K562 (cell line): ENCODE data around the gene PARD3B. TPM values are rescaled to one million over a fixed set of nuclear protein-coding genes. Genes with fewer than 3 reads are reported as not detected.

Experiments used
- ATAC-seq: fragments of 200-7000 bp; cut with Tn5 transposase; 3 replicates; pipeline ENCODE4 v1.9.1; 2020; ENCODE audit warnings: moderate library complexity
- BruUV-seq: library from RNA; stranded (reverse); fragments of 400-500 nt; replicated peaks from 2 replicates; lab custom pipeline; 2021; lab: Mats Ljungman, UMichigan
- CTCF ChIA-PET: fragments of 300-600 bp; formaldehyde crosslinking; extraction: SDS; loops from one replicate; lab custom pipeline; 2021; ENCODE audit warnings: low intra/inter-chr PET ratio; lab: Yijun Ruan, JAX
- POLR2A ChIA-PET: fragments of 300-600, 350-650 bp; sonication (Branson Sonifier 250); formaldehyde crosslinking; extraction: SDS; loops from one replicate; lab custom pipeline; 2021; ENCODE audit warnings: antibody characterized with exemption, inconsistent platforms; lab: Yijun Ruan, JAX
- DNase-seq, 4 experiments: peaks; one replicate each; pipeline versions ENCODE4 v3.0.0 to v3.0.0-alpha.2; 2011 to 2018; ENCODE audit warnings: low spot score in 3 of 4, mixed read lengths in 3 of 4; ENCODE audit errors: extremely low read depth in 1 of 4
- FAIRE-seq: peaks from 2 replicates; lab custom pipeline; 2011; peaks lifted over from hg19 to GRCh38; lab: Jason Lieb, UNC
- H2AFZ ChIP-seq: 2 replicates; pipeline ENCODE4 v1.6.0; 2011; ENCODE audit warnings: low read depth, low read length, control low read depth, inconsistent platforms
- H3K27ac ChIP-seq: fragments of 200-600 bp; 3 replicates; pipeline ENCODE4 v1.8.0; 2011; ENCODE audit warnings: low read depth, mild to moderate bottlenecking, control low read depth, inconsistent platforms, low read length, moderate library complexity, mixed read lengths; ENCODE audit errors: extremely low read depth
- H3K27me3 ChIP-seq, 2 experiments: fragments of 300-600 bp in 1 of 2; 2 replicates in 1 of 2; 3 replicates in 1 of 2; pipeline versions ENCODE4 v1.6.0 to v1.8.0; 2011; ENCODE audit warnings: inconsistent platforms in 2 of 2, low read length in 2 of 2, mild to moderate bottlenecking in 1 of 2, mixed read lengths in 1 of 2, moderate library complexity in 1 of 2; ENCODE audit not compliant: control insufficient read depth in 2 of 2, insufficient read depth in 2 of 2
- H3K36me3 ChIP-seq: fragments of 300-600 bp; 3 replicates; pipeline ENCODE4 v1.8.0; 2011; ENCODE audit warnings: mild to moderate bottlenecking, low read length, inconsistent platforms; ENCODE audit not compliant: control insufficient read depth, insufficient read depth
- H3K4me1 ChIP-seq, 2 experiments: fragments of 200-600 bp in 1 of 2; replicated peaks in 1 of 2; 2 replicates in 1 of 2; 3 replicates in 1 of 2; pipeline versions ENCODE4 v1.5.1 to v1.8.0; 2011; ENCODE audit warnings: inconsistent platforms in 2 of 2, low read length in 2 of 2, mild to moderate bottlenecking in 1 of 2, mixed read lengths in 1 of 2, moderate library complexity in 1 of 2; ENCODE audit not compliant: control insufficient read depth in 2 of 2, insufficient read depth in 2 of 2
- H3K4me2 ChIP-seq: 2 replicates; pipeline ENCODE4 v1.6.1; 2011; ENCODE audit warnings: low read length, control low read depth, inconsistent platforms, mixed read lengths; ENCODE audit not compliant: insufficient read depth
- H3K4me3 ChIP-seq: fragments of 200-600 bp; sonication (generic), shearing (Covaris generic); 2 replicates; pipeline ENCODE4 v1.5.1; 2016; ENCODE audit warnings: control low read depth, inconsistent platforms
- H3K79me2 ChIP-seq: fragments of 200-600 bp; 3 replicates; pipeline ENCODE4 v1.8.0; 2011; ENCODE audit warnings: low read length, inconsistent platforms; ENCODE audit not compliant: control insufficient read depth, insufficient read depth
- H3K9ac ChIP-seq, 2 experiments: 2 replicates each; pipeline versions ENCODE4 v1.6.0 to v1.6.1; 2011; ENCODE audit warnings: low read depth in 2 of 2, low read length in 2 of 2, control low read depth in 1 of 2, inconsistent platforms in 1 of 2, mild to moderate bottlenecking in 1 of 2, mixed read lengths in 1 of 2; ENCODE audit not compliant: insufficient read depth in 1 of 2
- H3K9me1 ChIP-seq: one replicate; pipeline ENCODE4 v1.6.0; 2011; ENCODE audit warnings: inconsistent platforms, mild to moderate bottlenecking, low read length, moderate library complexity; ENCODE audit not compliant: control insufficient read depth, insufficient read depth
- H3K9me3 ChIP-seq: replicated peaks from 2 replicates; pipeline ENCODE4 v1.5.1; 2011; ENCODE audit warnings: low read depth, low read length, inconsistent platforms; ENCODE audit not compliant: control insufficient read depth, insufficient read depth
- H4K20me1 ChIP-seq: replicated peaks from 2 replicates; pipeline ENCODE4 v1.6.1; 2011; ENCODE audit warnings: low read length, inconsistent platforms, mixed read lengths; ENCODE audit not compliant: control insufficient read depth, insufficient read depth
- ARID1B ChIP-seq: fragments of 450-650 bp; IDR thresholded peaks from 2 replicates; pipeline ENCODE4 v1.6.1; 2016; ENCODE audit warnings: antibody characterized with exemption, mild to moderate bottlenecking, inconsistent platforms
- BRD9 ChIP-seq: fragments of 450-650 bp; IDR thresholded peaks from 2 replicates; pipeline ENCODE4 v1.6.1; 2018; ENCODE audit warnings: low read depth; ENCODE audit not compliant: partially characterized antibody
- GTF2F1 ChIP-seq: IDR thresholded peaks from 2 replicates; pipeline ENCODE4 v1.6.1; 2011; ENCODE audit warnings: low read depth, low read length, improper control_type of control experiment
- NR2F6 ChIP-seq: fragments of 450-650 bp; formaldehyde crosslinking; IDR thresholded peaks from 2 replicates; pipeline ENCODE4 v1.4.0; 2020; ENCODE audit warnings: mild to moderate bottlenecking
- POLR3A ChIP-seq: IDR thresholded peaks from 2 replicates; pipeline ENCODE4 v1.6.1; 2011; ENCODE audit warnings: borderline replicate concordance, mild to moderate bottlenecking, moderate library complexity; ENCODE audit not compliant: insufficient read length, insufficient read depth; ENCODE audit errors: extremely low read depth
- RBM39 ChIP-seq: fragments of 200-400 bp; formaldehyde crosslinking; optimal IDR thresholded peaks from 2 replicates; pipeline ENCODE3; 2018; ENCODE audit warnings: low read depth, low read length
- SMAD4 ChIP-seq: fragments of 250-450 bp; sonication (Bioruptor Pico); conservative IDR thresholded peaks from 2 replicates; pipeline ENCODE4 v1.8.0; 2021; ENCODE audit warnings: inconsistent platforms, mild to moderate bottlenecking, moderate library complexity
- TAF15 ChIP-seq: fragments of 200-400 bp; formaldehyde crosslinking; IDR thresholded peaks from 2 replicates; pipeline ENCODE4 v1.6.1; 2017; ENCODE audit warnings: mild to moderate bottlenecking, low read depth, low read length, moderate library complexity
- ZNF184 ChIP-seq: sonication (generic); formaldehyde crosslinking; IDR thresholded peaks from 2 replicates; pipeline ENCODE4 v1.5.0; 2020; ENCODE audit warnings: missing genetic modification reagents
- ZNF589 ChIP-seq: fragments of 200-800 bp; sonication (Bioruptor generic); IDR thresholded peaks from 2 replicates; pipeline ENCODE4 v1.6.1; 2016; ENCODE audit warnings: low read depth, missing genetic modification characterization, missing compliant biosample characterization
- WGBS: fragments of 100-300 bp; shearing (Covaris generic); methylation state at CpG from one replicate; pipeline ENCODE4 v1.1.6; 2016; ENCODE audit warnings: low coverage, mixed read lengths; ENCODE audit not compliant: insufficient coverage; ENCODE audit errors: missing lambda C conversion rate; 5-methylcytosine and 5-hydroxymethylcytosine counted together
- in situ Hi-C: fragments of 300-500 bp; cut with MboI; formaldehyde crosslinking; loops from 4 replicates; pipeline ENCODE4 v1.15.0; 2018; ENCODE audit warnings: inconsistent platforms, mixed read lengths
- intact Hi-C: fragments of 100-400 bp; cut with micrococcal nuclease; formaldehyde crosslinking; loops from 2 replicates; pipeline ENCODE4 v1.14.2; 2022
- polyA plus RNA-seq, 8 experiments: library from polyadenylated mRNA; depleted of rRNA in 4 of 8; stranded (reverse) in 5 of 8; unstranded in 3 of 8; fragments of >200 nt; fragmentation: Nextera tagmentation in 2 of 8; fragmentation: Illumina TruSeq in 1 of 8; extraction: Ambion mirVana in 2 of 8; extraction: Trizol in 1 of 8; gene quantifications; 2 replicates each; pipeline versions ENCODE4 v1.2.1 to v1.2.3, GENCODE V29; 2011 to 2014; ENCODE audit warnings: inconsistent platforms in 1 of 8, missing spikeins in 1 of 8
- total RNA-seq, 7 experiments: library from RNA; depleted of rRNA in 6 of 7; stranded (reverse); fragments of >200 nt in 6 of 7; fragmentation: Illumina TruSeq in 2 of 7; extraction: Trizol in 2 of 7; gene quantifications; 2 replicates each; pipeline versions ENCODE4 v1.2.1 to v1.2.3, GENCODE V29; 2011 to 2021; ENCODE audit warnings: low replicate concordance in 1 of 7
- TF ChIP-seq, protein P1 (sequence below): fragments of 450-650 bp; IDR thresholded peaks from 2 replicates; pipeline ENCODE4 v1.6.1; 2017; ENCODE audit warnings: mild to moderate bottlenecking, moderate library complexity

Gene PARD3B
- total and polyA plus RNA-seq, 9 of the 15 experiments (the other 6 are each of a cell fraction or from before 2014, with no cell fraction given) = 0.15 to 3.0 (median 1.1) TPM

DNA sequence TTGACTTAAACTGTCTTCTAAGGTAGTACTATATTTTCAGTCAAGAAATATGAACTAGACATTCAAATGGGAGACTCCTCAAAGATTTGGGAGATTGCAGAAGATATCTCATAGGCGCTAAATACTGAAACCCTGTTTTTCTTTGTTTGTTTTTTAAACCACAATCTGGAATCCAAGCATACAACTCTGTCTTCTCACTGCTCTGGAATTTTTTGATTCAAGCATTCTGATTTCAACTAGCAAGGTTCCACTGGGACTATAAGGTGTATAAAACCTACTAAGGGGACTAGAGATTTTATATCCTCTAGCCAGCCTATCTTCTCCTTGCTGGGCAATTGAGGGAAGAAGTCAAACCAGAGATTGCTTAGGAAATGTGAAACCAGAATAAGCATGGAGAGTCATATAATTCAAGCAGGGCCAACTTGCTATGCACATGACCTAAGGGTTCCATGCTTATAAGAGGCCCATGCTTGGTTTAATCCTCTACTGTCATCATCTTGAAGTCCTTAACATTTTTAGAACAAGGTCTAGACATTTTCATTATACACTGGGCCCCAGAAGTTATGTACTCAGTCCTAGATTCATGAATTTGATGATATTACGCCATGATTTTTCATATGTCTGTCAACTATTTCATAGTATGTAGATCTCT, 405.5 kb downstream of the PARD3B start:
- ChIA-PET POLR2A (no interaction called here), CTCF (no interaction called here)
- ATAC-seq (no peak), DNase-seq (no peak), FAIRE-seq (no peak)
- Histone ChIP-seq H3K27ac (no peak overlapping the region), H3K9ac (no peak overlapping the region), H3K27me3 (no peaks in the 10 kb centered on the region), H3K79me2 (no peaks in the 10 kb centered on the region), H4K20me1 (no peaks in the 10 kb centered on the region), H3K9me3 (no peaks in the 10 kb centered on the region), H3K9me1 (no peaks in the 10 kb centered on the region), H3K36me3 (no peaks in the 10 kb centered on the region), H2AFZ (no peak overlapping the region), H3K4me3 (no peak overlapping the region), H3K4me2 (no peak overlapping the region), H3K4me1 (no peaks in the 10 kb centered on the region)
- no TSS peak for BruUV-seq
- in situ Hi-C loops = no loop called here
- intact Hi-C loops = no loop called here
- no peak for TF ChIP-seq SMAD4 (CRISPR knock-in tag)
- no peak for TF ChIP-seq ZNF184 (CRISPR knock-in tag)
- no peak for TF ChIP-seq NR2F6 (CRISPR knock-in tag)
- TF ChIP-seq ZNF589 = no peak
- TF ChIP-seq BRD9 = no peak
- no peak for TF ChIP-seq TAF15
- no peak for TF ChIP-seq GTF2F1
- no peak for TF ChIP-seq POLR3A
- TF ChIP-seq, protein P1, sequence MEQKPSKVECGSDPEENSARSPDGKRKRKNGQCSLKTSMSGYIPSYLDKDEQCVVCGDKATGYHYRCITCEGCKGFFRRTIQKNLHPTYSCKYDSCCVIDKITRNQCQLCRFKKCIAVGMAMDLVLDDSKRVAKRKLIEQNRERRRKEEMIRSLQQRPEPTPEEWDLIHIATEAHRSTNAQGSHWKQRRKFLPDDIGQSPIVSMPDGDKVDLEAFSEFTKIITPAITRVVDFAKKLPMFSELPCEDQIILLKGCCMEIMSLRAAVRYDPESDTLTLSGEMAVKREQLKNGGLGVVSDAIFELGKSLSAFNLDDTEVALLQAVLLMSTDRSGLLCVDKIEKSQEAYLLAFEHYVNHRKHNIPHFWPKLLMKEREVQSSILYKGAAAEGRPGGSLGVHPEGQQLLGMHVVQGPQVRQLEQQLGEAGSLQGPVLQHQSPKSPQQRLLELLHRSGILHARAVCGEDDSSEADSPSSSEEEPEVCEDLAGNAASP = no peak
- TF ChIP-seq ARID1B = no peak
- TF ChIP-seq RBM39 = no peak
- 44% methylated on average over 2 of the region's 2 CpGs for WGBS
